Aorta (tissue), 5 donors: ENCODE data around the gene PACS1. TPM values are rescaled to one million over a fixed set of nuclear protein-coding genes. Genes with fewer than 3 reads are reported as not detected.

Source experiments
- ATAC-seq: fragments of 200-7000 bp; cut with Tn5 transposase; one replicate; pipeline ENCODE4 v1.9.1; 2022; ENCODE audit warnings: moderate library complexity; ENCODE audit not compliant: low FRiP score
- DNase-seq, 2 donors: peaks; one replicate each; pipeline ENCODE4 v3.0.0-alpha.2; 2020
- H3K27ac ChIP-seq, 2 donors: one replicate each; pipeline ENCODE4 v1.5.1; 2013; ENCODE audit warnings: low read length in 2 of 2, mild to moderate bottlenecking in 2 of 2, moderate library complexity in 2 of 2, control low read depth in 1 of 2, inconsistent platforms in 1 of 2, low read depth in 1 of 2
- H3K27me3 ChIP-seq, 2 donors: one replicate each; pipeline ENCODE4 v1.6.1; 2013; ENCODE audit warnings: control low read depth in 1 of 2, low read length in 1 of 2, mild to moderate bottlenecking in 1 of 2, moderate library complexity in 1 of 2; ENCODE audit not compliant: insufficient read depth in 2 of 2, control insufficient read depth in 1 of 2
- H3K36me3 ChIP-seq, 2 donors: one replicate each; pipeline ENCODE4 v1.6.1; 2013; ENCODE audit warnings: control low read depth in 1 of 2, low read length in 1 of 2, mild to moderate bottlenecking in 1 of 2; ENCODE audit not compliant: insufficient read depth in 2 of 2, control insufficient read depth in 1 of 2
- H3K4me1 ChIP-seq, 2 donors: one replicate each; pipeline ENCODE4 v1.6.1; 2013; ENCODE audit warnings: low read length in 2 of 2, control low read depth in 1 of 2, mild to moderate bottlenecking in 1 of 2, moderate library complexity in 1 of 2; ENCODE audit not compliant: insufficient read depth in 2 of 2, control insufficient read depth in 1 of 2
- H3K4me3 ChIP-seq, 2 donors: one replicate each; pipeline ENCODE4 v1.5.1; 2013; ENCODE audit warnings: low read length in 2 of 2, control low read depth in 1 of 2, mild to moderate bottlenecking in 1 of 2
- H3K9me3 ChIP-seq: one replicate; pipeline ENCODE4 v1.6.1; 2013; ENCODE audit warnings: mild to moderate bottlenecking, low read length; ENCODE audit not compliant: control insufficient read depth
- WGBS, 2 donors: extraction: QIAGEN DNeasy Blood & Tissue Kit; methylation state at CpG; one replicate each; pipeline ENCODE4 v1.1.7; 2013; 5-methylcytosine and 5-hydroxymethylcytosine counted together
- intact Hi-C, 2 donors: fragments of 100-400 bp; cut with DNase I; formaldehyde crosslinking; loops; one replicate each; pipeline versions ENCODE4 v1.14.2 to v1.15.0; 2022
- polyA plus RNA-seq, 2 donors: library from polyadenylated mRNA; stranded (reverse); fragments of 200-250 nt; gene quantifications; one replicate each; pipeline ENCODE4 v1.2.3, GENCODE V29; 2013
- total RNA-seq, 2 donors: library from RNA; stranded (reverse); fragmentation: NEBNext Ultra II Directional; extraction: Animal tissue kit (Norgen Biotek cat#: 25700); gene quantifications; one replicate each; pipeline ENCODE4 v1.2.1, GENCODE V29; 2021
- donor health status: healthy with polysubstance abuse.
- donor health status: Bipolar disorder and iron deficiency.
- donor health status: DM: no; HTN: no; CAD: no.
- donor health status: DM: no; HTN: no; CAD: no.
- donor health status: DM: yes; HTN: yes; CAD: no.

The PACS1 gene
- total and polyA plus RNA-seq, 4 donors = 16.2 to 119 (median 59.1) TPM

DNA sequence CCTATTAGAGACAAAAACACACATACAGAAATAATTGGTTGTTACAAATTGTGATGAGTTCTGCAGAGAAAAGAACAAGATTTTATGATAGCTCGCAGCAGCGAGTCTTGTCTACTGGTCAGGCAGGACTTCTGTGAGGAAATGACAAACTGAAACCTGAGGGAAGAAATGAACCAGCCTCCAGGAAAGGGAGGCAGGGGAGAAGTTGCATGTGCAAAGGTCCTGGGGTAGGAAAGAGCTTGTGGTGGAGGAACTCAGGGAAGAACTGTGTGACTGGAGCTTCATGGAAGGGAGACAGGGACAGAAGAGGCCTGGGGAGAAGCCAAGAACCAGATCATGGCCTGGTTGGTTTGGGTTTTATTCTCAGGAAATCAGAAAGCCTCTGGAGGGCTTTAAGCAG lies 189.2 kb downstream of the PACS1 start:
- H3K27me3 ChIP-seq = no peaks in the 10 kb centered on the region
- no peaks in the 10 kb centered on the region for H3K9me3 ChIP-seq
- intact Hi-C loops = loop anchor here in 1 of 2 donors (2.0 kb wide), 1 partner anchor 36 kb away; no protein-coding TSS in a partner anchor
- no peaks in the 10 kb centered on the region for H3K4me1 ChIP-seq
- DNase-seq = no peak
- no peak overlapping the region for H3K27ac ChIP-seq
- H3K4me3 ChIP-seq = no peak overlapping the region
- ATAC-seq = no peak
- H3K36me3 ChIP-seq = no peaks in the 10 kb centered on the region
- 96 to 99% methylated on average over 2 of the region's 2 CpGs for WGBS, 2 donors

DNA sequence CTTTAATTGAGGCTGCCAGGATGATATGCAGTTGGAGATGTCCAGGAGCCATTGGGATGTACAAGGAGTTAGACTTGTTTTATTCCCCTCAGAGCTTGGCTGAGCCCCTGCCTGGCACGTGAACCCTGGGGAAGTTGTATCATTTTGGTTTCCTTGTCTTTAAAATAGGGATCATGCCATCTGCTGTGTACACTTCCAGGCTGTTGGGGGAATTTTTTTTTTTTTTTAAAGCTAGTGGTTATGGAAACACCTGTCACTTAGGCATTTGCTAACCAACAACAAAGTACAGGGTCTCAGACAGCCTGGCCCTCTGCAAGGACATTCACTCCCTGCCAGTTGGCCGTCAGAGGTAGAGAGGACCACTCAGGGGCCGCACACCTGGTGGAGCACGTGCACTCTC lies 189.9 kb downstream of the PACS1 start:
- WGBS, 2 donors = 92 to 93% methylated on average over 4 of the region's 4 CpGs
- intact Hi-C loops = loop anchor here in 1 of 2 donors (2.0 to 10.0 kb wide), 2 partner anchors 37 to 185 kb away; partner anchors contain the start of gene PACS1
- peaks cover 0 to 3% of the 10 kb centered on the region in 2 donors for H3K36me3 ChIP-seq
- no peak overlapping the region for H3K27ac ChIP-seq
- H3K4me3 ChIP-seq = no peak overlapping the region
- no peaks in the 10 kb centered on the region for H3K9me3 ChIP-seq
- DNase-seq = no peak
- H3K27me3 ChIP-seq = no peaks in the 10 kb centered on the region
- no peaks in the 10 kb centered on the region for H3K4me1 ChIP-seq
- no peak for ATAC-seq

DNA sequence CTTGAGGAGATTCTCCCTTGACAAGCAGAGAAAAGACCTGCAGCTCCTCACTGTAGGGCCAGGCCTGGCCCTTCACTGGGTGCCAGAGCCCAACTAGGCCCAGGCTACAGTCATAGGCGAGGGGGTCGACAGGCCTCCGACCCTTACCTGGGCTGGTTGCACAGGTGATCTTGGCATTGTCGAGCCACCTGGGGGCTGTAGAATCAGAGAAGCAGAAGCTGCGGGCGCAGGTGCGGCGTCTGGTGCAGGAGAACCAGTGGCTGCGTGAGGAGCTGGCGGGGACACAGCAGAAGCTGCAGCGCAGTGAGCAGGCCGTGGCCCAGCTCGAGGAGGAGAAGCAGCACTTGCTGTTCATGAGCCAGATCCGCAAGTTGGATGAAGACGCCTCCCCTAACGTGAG lies 191.5 kb downstream of the PACS1 start:
- Histone ChIP-seq H3K27me3 (no peaks in the 10 kb centered on the region), H3K27ac (no peak overlapping the region), H3K36me3 (peaks cover 0 to 3% of the 10 kb centered on the region in 2 donors), H3K4me1 (no peaks in the 10 kb centered on the region), H3K9me3 (no peaks in the 10 kb centered on the region), H3K4me3 (no peak overlapping the region)
- DNase-seq (no peak), ATAC-seq (no peak)
- 90% methylated on average over 16 of the region's 16 CpGs for WGBS, 2 donors
- intact Hi-C loops = loop anchor here in 1 of 2 donors (10.0 kb wide), 1 partner anchor 187 kb away; the partner anchor contains the start of gene PACS1

DNA sequence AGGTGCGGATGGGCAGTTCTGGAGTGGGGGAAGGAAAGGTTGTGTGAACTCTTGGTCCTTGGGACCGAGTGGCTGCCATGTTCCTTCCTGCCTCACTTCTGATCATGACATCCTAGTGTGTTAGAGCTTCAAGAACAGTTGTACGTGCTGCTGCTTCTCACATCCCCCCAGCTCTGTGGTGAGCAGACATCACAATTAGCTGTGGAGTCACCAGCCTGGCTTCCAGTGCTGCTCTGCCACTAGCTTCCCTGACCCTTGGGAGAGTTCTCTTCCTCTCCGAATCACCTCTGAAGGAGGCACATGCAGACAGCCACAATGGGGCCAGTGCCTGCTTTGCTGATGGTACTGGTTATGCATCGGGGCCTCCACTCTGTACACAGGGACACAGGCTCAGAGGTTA lies 192.1 kb downstream of the PACS1 start:
- no peak overlapping the region for H3K27ac ChIP-seq
- no peak for ATAC-seq
- no peak overlapping the region for H3K4me3 ChIP-seq
- intact Hi-C loops = loop anchor here in 1 of 2 donors (10.0 kb wide), 1 partner anchor 187 kb away; the partner anchor contains the start of gene PACS1
- 87 to 91% methylated on average over 5 of the region's 5 CpGs for WGBS, 2 donors
- H3K27me3 ChIP-seq = no peaks in the 10 kb centered on the region
- peaks cover 0 to 3% of the 10 kb centered on the region in 2 donors for H3K36me3 ChIP-seq
- H3K4me1 ChIP-seq = peaks cover 0 to under 1% of the 10 kb centered on the region in 2 donors
- no peak for DNase-seq
- no peaks in the 10 kb centered on the region for H3K9me3 ChIP-seq

DNA sequence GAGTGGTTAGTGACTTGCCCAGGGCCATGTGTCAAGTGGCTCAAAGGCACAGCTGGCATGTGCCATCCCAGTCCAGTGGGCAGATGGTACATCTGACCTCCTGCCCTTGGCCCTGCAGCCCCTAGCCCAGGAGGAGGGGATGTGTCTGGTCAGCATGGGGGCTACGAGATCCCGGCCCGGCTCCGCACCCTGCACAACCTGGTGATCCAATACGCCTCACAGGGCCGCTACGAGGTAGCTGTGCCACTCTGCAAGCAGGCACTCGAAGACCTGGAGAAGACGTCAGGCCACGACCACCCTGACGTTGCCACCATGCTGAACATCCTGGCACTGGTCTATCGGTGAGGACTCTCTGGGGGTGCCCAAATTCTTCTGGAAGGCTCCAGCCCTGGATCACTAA lies 192.6 kb downstream of the PACS1 start:
- WGBS, 2 donors = 87 to 88% methylated on average over 12 of the region's 12 CpGs

DNA sequence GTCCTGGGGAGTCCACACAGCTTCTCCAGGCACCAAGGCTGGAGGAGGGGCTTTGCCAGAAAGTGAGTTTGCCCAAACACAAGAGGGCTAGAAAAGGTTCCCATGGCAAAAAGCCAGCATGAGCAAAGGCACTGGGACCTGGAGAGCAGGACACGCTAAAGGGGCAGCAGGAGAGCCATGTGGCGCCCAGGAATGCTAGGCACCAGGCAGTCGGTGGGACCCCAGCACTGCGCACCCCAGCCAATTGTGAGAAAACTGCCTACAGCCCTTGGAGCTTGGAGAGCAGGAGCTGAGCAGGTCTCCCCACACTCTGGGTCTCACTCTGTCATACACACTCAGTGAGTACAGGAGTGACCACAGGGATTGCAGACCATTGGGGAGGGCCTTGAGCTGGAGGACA lies 193.2 kb downstream of the PACS1 start:
- no peaks in the 10 kb centered on the region for H3K9me3 ChIP-seq
- H3K27ac ChIP-seq = no peak overlapping the region
- H3K27me3 ChIP-seq = no peaks in the 10 kb centered on the region
- H3K4me3 ChIP-seq = no peak overlapping the region
- 84 to 86% methylated on average over 4 of the region's 4 CpGs for WGBS, 2 donors
- no peak for DNase-seq
- H3K4me1 ChIP-seq = peaks cover 0 to 2% of the 10 kb centered on the region in 2 donors
- ATAC-seq = no peak
- intact Hi-C loops = loop anchor here in 1 of 2 donors (10.0 kb wide), 1 partner anchor 188 kb away; the partner anchor contains the start of gene PACS1
- H3K36me3 ChIP-seq = peaks cover 0 to 3% of the 10 kb centered on the region in 2 donors

More for the DNA sequence above, 192.6 kb downstream of the PACS1 start:
- ATAC-seq = no peak
- Histone ChIP-seq H3K9me3 (no peaks in the 10 kb centered on the region), H3K27ac (no peak overlapping the region), H3K4me1 (peaks cover 0 to 2% of the 10 kb centered on the region in 2 donors), H3K36me3 (peaks cover 0 to 3% of the 10 kb centered on the region in 2 donors), H3K27me3 (no peaks in the 10 kb centered on the region), H3K4me3 (no peak overlapping the region)
- intact Hi-C loops = loop anchor here in 1 of 2 donors (10.0 kb wide), 1 partner anchor 188 kb away; the partner anchor contains the start of gene PACS1
- no peak for DNase-seq

DNA sequence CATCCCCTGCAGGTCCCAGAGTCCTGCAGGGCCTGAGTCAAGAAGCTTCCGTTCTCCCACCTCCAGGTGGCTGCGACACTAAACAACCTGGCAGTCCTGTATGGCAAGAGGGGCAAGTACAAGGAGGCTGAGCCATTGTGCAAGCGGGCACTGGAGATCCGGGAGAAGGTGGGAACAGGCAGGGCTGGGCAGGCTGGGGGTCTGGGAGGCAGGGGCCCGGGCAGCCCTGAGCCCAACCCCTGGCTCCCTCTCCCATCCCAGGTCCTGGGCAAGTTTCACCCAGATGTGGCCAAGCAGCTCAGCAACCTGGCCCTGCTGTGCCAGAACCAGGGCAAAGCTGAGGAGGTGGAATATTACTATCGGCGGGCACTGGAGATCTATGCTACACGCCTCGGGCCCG lies 193.7 kb downstream of the PACS1 start:
- ATAC-seq (no peak), DNase-seq (no peak)
- Histone ChIP-seq H3K4me3 (no peak overlapping the region), H3K27me3 (no peaks in the 10 kb centered on the region), H3K4me1 (peaks cover 0 to 2% of the 10 kb centered on the region in 2 donors), H3K27ac (no peak overlapping the region), H3K36me3 (peaks cover 0 to 3% of the 10 kb centered on the region in 2 donors), H3K9me3 (no peaks in the 10 kb centered on the region)
- WGBS, 2 donors = 88 to 91% methylated on average over 10 of the region's 10 CpGs
- intact Hi-C loops = loop anchor here in 1 of 2 donors (10.0 kb wide), 1 partner anchor 189 kb away; the partner anchor contains the start of gene PACS1

DNA sequence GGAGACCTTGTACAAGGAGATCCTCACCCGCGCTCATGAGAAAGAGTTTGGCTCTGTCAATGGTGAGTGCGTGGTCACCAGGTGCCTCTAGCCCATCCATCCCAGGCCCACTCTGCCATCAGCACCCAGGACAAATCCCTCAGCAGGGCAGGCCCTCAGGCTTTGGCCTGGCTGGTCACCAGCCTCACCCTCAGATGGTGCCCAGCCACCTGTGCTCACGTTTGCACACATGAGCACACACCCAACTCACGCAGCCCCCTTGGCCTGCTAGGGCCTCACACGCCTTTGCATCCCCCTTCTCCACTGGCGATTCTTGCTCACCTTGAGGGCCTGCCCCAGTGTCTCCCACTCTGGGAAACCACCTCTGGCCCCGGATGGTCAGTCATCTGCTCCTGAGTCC lies 194.3 kb downstream of the PACS1 start:
- intact Hi-C loops = loop anchor here in 1 of 2 donors (10.0 kb wide), 1 partner anchor 190 kb away; the partner anchor contains the start of gene PACS1
- Histone ChIP-seq H3K9me3 (no peaks in the 10 kb centered on the region), H3K4me3 (no peak overlapping the region), H3K36me3 (peaks cover 0 to 3% of the 10 kb centered on the region in 2 donors), H3K27me3 (no peaks in the 10 kb centered on the region), H3K4me1 (peaks cover 0 to 2% of the 10 kb centered on the region in 2 donors), H3K27ac (no peak overlapping the region)
- WGBS, 2 donors = 88 to 92% methylated on average over 8 of the region's 8 CpGs
- ATAC-seq = no peak
- no peak for DNase-seq

DNA sequence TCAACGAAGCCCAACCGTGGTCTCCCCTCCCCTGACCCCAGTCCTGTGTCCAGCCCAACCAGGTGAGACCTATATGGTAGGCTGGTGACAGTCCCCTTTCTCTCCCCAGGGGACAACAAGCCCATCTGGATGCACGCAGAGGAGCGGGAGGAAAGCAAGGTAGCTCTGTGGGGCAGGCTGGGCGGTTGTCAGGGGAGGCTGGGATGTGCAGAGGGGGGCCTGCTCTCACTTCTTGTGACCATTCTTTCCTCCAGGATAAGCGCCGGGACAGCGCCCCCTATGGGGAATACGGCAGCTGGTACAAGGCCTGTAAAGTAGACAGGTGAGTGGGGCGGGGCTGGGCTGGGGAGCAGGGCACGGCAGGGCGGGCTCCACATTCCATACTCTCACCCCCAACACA lies 194.8 kb downstream of the PACS1 start:
- Histone ChIP-seq H3K4me3 (no peak overlapping the region), H3K36me3 (peaks cover 0 to 3% of the 10 kb centered on the region in 2 donors), H3K27ac (no peak overlapping the region), H3K4me1 (peaks cover 0 to 2% of the 10 kb centered on the region in 2 donors), H3K27me3 (no peaks in the 10 kb centered on the region), H3K9me3 (no peaks in the 10 kb centered on the region)
- intact Hi-C loops = loop anchor here in 1 of 2 donors (10.0 kb wide), 1 partner anchor 190 kb away; the partner anchor contains the start of gene PACS1
- WGBS, 2 donors = 63 to 66% methylated on average over 12 of the region's 12 CpGs
- ATAC-seq = no peak
- DNase-seq = no peak
